ENCODE results near the gene MACROD1.

The MACROD1 gene

GRCh38 chr11:64161037-64161436 lies 4.9 kb downstream of the MACROD1 start:
- TF ChIP-seq MAX (IDR thresholded peaks at IDR 0.05; ENCODE audit: low read depth, low read length) (no peak), MYC (IDR thresholded peaks at IDR 0.05; ENCODE audit: low read depth, low read length) (no peak), CTCF (IDR thresholded peaks at IDR 0.05; ENCODE audit: low read depth, low read length) (no peak), POLR2A (IDR thresholded peaks at IDR 0.05; ENCODE audit: extremely low read depth, insufficient read length) (no peak)
- DNase-seq (ENCODE audit: low read depth): no peak
- no peak overlapping the region for H3K4me3 ChIP-seq (ENCODE audit: low read depth, low read length)

GRCh38 chr11:64157631-64158394 lies 8.1 kb downstream of the MACROD1 start:
- H3K4me3 ChIP-seq (ENCODE audit: low read depth, low read length): no peak overlapping the region
- DNase-seq (ENCODE audit: low read depth): no peak
- no peak for TF ChIP-seq MYC (IDR thresholded peaks at IDR 0.05; ENCODE audit: low read depth, low read length)
- no peak for TF ChIP-seq MAX (IDR thresholded peaks at IDR 0.05; ENCODE audit: low read depth, low read length)
- no peak for TF ChIP-seq CTCF (IDR thresholded peaks at IDR 0.05; ENCODE audit: low read depth, low read length)

GRCh38 chr11:64156235-64157011 lies 9.5 kb downstream of the MACROD1 start:
- DNase-seq (ENCODE audit: low read depth): no peak
- TF ChIP-seq POLR2A (IDR thresholded peaks at IDR 0.05; ENCODE audit: extremely low read depth, insufficient read length): no peak
- no peak for TF ChIP-seq CTCF (IDR thresholded peaks at IDR 0.05; ENCODE audit: low read depth, low read length)
- no peak for TF ChIP-seq MYC (IDR thresholded peaks at IDR 0.05; ENCODE audit: low read depth, low read length)
- no peak for TF ChIP-seq MAX (IDR thresholded peaks at IDR 0.05; ENCODE audit: low read depth, low read length)
- H3K4me3 ChIP-seq (ENCODE audit: low read depth, low read length): no peak overlapping the region

GRCh38 chr11:64153812-64154211 lies 12.1 kb downstream of the MACROD1 start:
- no peak for DNase-seq (ENCODE audit: low read depth)
- no peak overlapping the region for H3K4me3 ChIP-seq (ENCODE audit: low read depth, low read length)
- TF ChIP-seq MYC (IDR thresholded peaks at IDR 0.05; ENCODE audit: low read depth, low read length) (no peak), MAX (IDR thresholded peaks at IDR 0.05; ENCODE audit: low read depth, low read length) (no peak), POLR2A (IDR thresholded peaks at IDR 0.05; ENCODE audit: extremely low read depth, insufficient read length) (no peak), CTCF (IDR thresholded peaks at IDR 0.05; ENCODE audit: low read depth, low read length) (no peak)

GRCh38 chr11:64152841-64153691 lies 12.8 kb downstream of the MACROD1 start:
- TF ChIP-seq POLR2A (IDR thresholded peaks at IDR 0.05; ENCODE audit: extremely low read depth, insufficient read length) (no peak), CTCF (IDR thresholded peaks at IDR 0.05; ENCODE audit: low read depth, low read length) (peak; percentile 96), MAX (IDR thresholded peaks at IDR 0.05; ENCODE audit: low read depth, low read length) (no peak), MYC (IDR thresholded peaks at IDR 0.05; ENCODE audit: low read depth, low read length) (peak; percentile 45; the same call in 1 of the 2 replicates)
- DNase-seq (ENCODE audit: low read depth): peak; percentile 69
- no peak overlapping the region for H3K4me3 ChIP-seq (ENCODE audit: low read depth, low read length)
